HG03342 (cell line): Measurements from ENCODE around the gene BPIFB2.

Experiments used
- ATAC-seq: cut with Tn5 transposase; IDR thresholded peaks from one replicate; pipeline ENCODE4 v1.9.1; 2021; ENCODE audit warnings: mild to moderate bottlenecking, moderate library complexity; ENCODE audit not compliant: unreplicated experiment

BPIFB2 gene

DNA sequence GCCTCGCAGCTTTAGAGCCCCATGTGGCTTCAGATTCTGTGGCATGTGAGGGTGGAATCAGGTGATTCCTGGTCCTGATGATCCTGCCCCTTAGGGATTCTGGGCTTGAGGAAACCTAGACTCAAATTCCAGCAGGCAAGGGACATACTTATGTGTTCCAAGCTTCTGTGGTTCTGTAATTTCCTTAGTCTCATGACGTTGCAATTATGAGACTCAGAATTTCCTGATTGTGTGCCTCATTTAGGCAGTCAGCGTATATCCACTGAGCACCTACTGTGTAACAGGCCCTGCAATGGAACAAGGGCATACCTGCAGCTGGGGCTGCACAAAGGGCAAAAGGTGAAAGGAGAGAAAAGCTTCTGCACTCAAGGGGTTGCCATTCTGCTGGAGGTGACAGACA is 60.3 kb downstream of the BPIFB2 start:
- no peak for ATAC-seq

GRCh38 chr20:33068251-33068939 is 60.9 kb downstream of the BPIFB2 start:
- no peak for ATAC-seq

GRCh38 chr20:33069673-33070072 is 62.2 kb downstream of the BPIFB2 start:
- ATAC-seq, result no peak

DNA sequence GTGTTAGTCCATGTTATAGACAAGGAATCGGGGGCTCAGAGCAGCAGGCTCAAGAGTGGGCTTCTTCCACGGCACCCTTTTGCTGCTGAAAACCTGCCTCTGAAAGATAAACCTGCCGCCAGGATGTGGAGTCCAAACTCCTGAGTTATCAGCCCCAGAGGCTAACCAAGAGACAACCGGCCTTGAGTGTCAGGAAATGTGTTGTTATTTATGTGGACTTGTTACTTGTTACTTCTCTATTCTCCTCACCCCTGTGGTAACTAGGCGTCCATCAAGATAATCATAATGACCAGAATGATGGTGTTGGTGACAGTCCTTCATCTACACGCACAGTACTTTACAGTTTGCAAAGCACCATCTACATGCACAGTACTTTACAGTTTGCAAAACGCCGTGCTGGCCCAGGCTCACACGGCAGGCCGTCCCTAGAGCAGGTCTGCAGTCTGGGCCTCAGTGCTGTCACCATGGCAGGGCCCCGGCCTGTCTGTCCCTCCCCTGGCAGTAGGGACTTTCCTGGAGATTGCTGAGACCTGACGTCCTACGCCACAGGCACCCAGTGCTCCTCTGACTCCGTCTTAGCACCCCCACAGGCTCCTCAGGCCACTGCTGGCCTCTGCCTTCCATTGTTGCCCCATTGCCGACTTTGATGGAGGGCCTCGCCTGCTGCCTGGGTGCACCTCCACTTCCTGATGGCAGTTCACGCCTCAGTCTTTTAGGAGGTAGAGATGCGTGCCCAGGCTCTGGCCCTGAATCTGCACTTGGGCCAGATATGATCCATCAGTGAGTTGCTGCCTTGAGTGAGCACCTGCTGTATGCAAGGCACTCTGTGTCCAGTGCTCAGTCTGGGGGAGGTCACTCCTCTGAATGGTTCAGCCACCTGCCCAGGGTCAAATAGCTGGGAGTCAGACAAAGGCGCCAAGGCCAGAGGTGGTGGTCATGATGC is 62.9 kb downstream of the BPIFB2 start:
- no peak for ATAC-seq

- ATAC-seq, result no peak
These were observed 63.7 kb downstream of the BPIFB2 start for GRCh38 chr20:33071198-33071597.

- no peak for ATAC-seq
These were observed 64.9 kb downstream of the BPIFB2 start for GRCh38 chr20:33072362-33072761.

GRCh38 chr20:33072813-33073212 is 65.3 kb downstream of the BPIFB2 start:
- ATAC-seq, result no peak
